ENCODE measurements around the gene PRAME.
A peak's percentile ranks its signal among the peaks of the same experiment; 100 is the strongest.
"Not testable (repeated sequence)": the region's sequence is repeated elsewhere in the genome, so short reads cannot be mapped to it uniquely, and the experiment has no call there.

Gene PRAME

GRCh38 chr22:22558972-22559603 lies at the start of gene PRAME:
Gene PRAME (minus strand): TSS chr22:22559265. CDS start chr22:22556832, 2,433 bp downstream.
- H3K9ac ChIP-seq (ENCODE audit: low read depth, low read length, poor library complexity, severe bottlenecking): no peak within 1 kb of the TSS
- H2AFZ ChIP-seq (ENCODE audit: low read length): no peak within 1 kb of the TSS; the same call in 1 of the 2 replicates
- H3K27me3 ChIP-seq (ENCODE audit: insufficient read depth, low read length, poor library complexity, severe bottlenecking): no peaks in the 10 kb centered on the region
- H3K4me2 ChIP-seq (ENCODE audit: low read depth, low read length, poor library complexity, severe bottlenecking): no peak within 1 kb of the TSS
- no peaks in the 10 kb centered on the region for H3K9me2 ChIP-seq (replicated peaks; ENCODE audit: low read depth, low read length)
- H4K20me1 ChIP-seq (ENCODE audit: insufficient read depth, low read length, poor library complexity, severe bottlenecking): no peaks in the 10 kb centered on the region
- peak; percentile 100 for TF ChIP-seq CTCF (conservative IDR thresholded peaks at IDR 0.05; ENCODE audit: low read length)
- no peak for TF ChIP-seq EZH2phosphoT487 (IDR thresholded peaks at IDR 0.05; ENCODE audit: borderline replicate concordance)
- no peaks in the 10 kb centered on the region for H3K4me1 ChIP-seq (ENCODE audit: insufficient read depth, low read length, poor library complexity, severe bottlenecking)
- H3K36me3 ChIP-seq (ENCODE audit: insufficient read depth, low read length): no peaks in the 10 kb centered on the region
- no peaks in the 10 kb centered on the region for H3K79me2 ChIP-seq (ENCODE audit: insufficient read depth, low read length)
- H3F3A ChIP-seq (ENCODE audit: low read depth): no peaks in the 10 kb centered on the region
- no peak within 1 kb of the TSS for H3K4me3 ChIP-seq (ENCODE audit: low read length, poor library complexity, severe bottlenecking)
- no peaks in the 10 kb centered on the region for H3K9me3 ChIP-seq (ENCODE audit: insufficient read depth, low read depth, low read length)

DNA sequence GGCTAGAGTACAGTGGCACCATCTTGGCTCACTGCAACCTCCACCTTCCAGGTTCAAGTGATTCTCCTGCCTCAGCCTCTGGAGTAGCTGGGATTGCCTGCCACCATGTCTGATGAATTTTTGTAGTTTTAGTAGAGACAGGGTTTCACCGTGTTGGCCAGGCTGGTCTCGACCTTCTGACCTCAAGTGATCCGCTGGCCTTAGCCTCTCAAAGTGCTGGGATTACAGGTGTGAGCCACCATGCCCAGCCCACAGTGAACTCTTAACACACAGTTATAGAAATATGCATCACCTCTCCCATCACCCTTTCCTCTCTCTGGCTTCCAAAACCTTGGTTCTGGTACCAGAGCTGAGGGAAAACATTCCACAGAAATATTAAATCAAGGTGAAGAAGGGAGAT lies 49.0 kb upstream of the PRAME start:
- not testable (repeated sequence) for H3K27me3 ChIP-seq (ENCODE audit: insufficient read depth, low read length, poor library complexity, severe bottlenecking); H3K4me2 ChIP-seq (ENCODE audit: low read depth, low read length, poor library complexity, severe bottlenecking); H3K79me2 ChIP-seq (ENCODE audit: insufficient read depth, low read length); H2AFZ ChIP-seq (ENCODE audit: low read length); H4K20me1 ChIP-seq (ENCODE audit: insufficient read depth, low read length, poor library complexity, severe bottlenecking); H3K9me2 ChIP-seq (replicated peaks; ENCODE audit: low read depth, low read length); H3K9me3 ChIP-seq (ENCODE audit: insufficient read depth, low read depth, low read length); H3F3A ChIP-seq (ENCODE audit: low read depth); H3K9ac ChIP-seq (ENCODE audit: low read depth, low read length, poor library complexity, severe bottlenecking); H3K36me3 ChIP-seq (ENCODE audit: insufficient read depth, low read length); H3K4me1 ChIP-seq (ENCODE audit: insufficient read depth, low read length, poor library complexity, severe bottlenecking); H3K4me3 ChIP-seq (ENCODE audit: low read length, poor library complexity, severe bottlenecking)

- no peak overlapping the region for H2AFZ ChIP-seq (ENCODE audit: low read length)
- no peaks in the 10 kb centered on the region for H3K9me2 ChIP-seq (replicated peaks; ENCODE audit: low read depth, low read length)
- no peak for TF ChIP-seq CTCF (conservative IDR thresholded peaks at IDR 0.05; ENCODE audit: low read length)
- no peak overlapping the region for H3K4me3 ChIP-seq (ENCODE audit: low read length, poor library complexity, severe bottlenecking)
- H4K20me1 ChIP-seq (ENCODE audit: insufficient read depth, low read length, poor library complexity, severe bottlenecking): no peaks in the 10 kb centered on the region
- no peaks in the 10 kb centered on the region for H3K27me3 ChIP-seq (ENCODE audit: insufficient read depth, low read length, poor library complexity, severe bottlenecking)
- H3K79me2 ChIP-seq (ENCODE audit: insufficient read depth, low read length): no peaks in the 10 kb centered on the region
- H3F3A ChIP-seq (ENCODE audit: low read depth): no peaks in the 10 kb centered on the region
- H3K9me3 ChIP-seq (ENCODE audit: insufficient read depth, low read depth, low read length): no peaks in the 10 kb centered on the region
- H3K4me1 ChIP-seq (ENCODE audit: insufficient read depth, low read length, poor library complexity, severe bottlenecking): no peaks in the 10 kb centered on the region
- H3K36me3 ChIP-seq (ENCODE audit: insufficient read depth, low read length): no peaks in the 10 kb centered on the region
- H3K4me2 ChIP-seq (ENCODE audit: low read depth, low read length, poor library complexity, severe bottlenecking): no peak overlapping the region
- no peak overlapping the region for H3K9ac ChIP-seq (ENCODE audit: low read depth, low read length, poor library complexity, severe bottlenecking)
These were observed 46.0 kb upstream of the PRAME start for GRCh38 chr22:22605074-22605404.

GRCh38 chr22:22604326-22605073 lies 45.4 kb upstream of the PRAME start:
- H3K36me3 ChIP-seq (ENCODE audit: insufficient read depth, low read length): no peaks in the 10 kb centered on the region
- H3K9me2 ChIP-seq (replicated peaks; ENCODE audit: low read depth, low read length): no peaks in the 10 kb centered on the region
- H3K4me2 ChIP-seq (ENCODE audit: low read depth, low read length, poor library complexity, severe bottlenecking): no peak overlapping the region
- no peaks in the 10 kb centered on the region for H3K9me3 ChIP-seq (ENCODE audit: insufficient read depth, low read depth, low read length)
- H3K27me3 ChIP-seq (ENCODE audit: insufficient read depth, low read length, poor library complexity, severe bottlenecking): no peaks in the 10 kb centered on the region
- no peak overlapping the region for H3K9ac ChIP-seq (ENCODE audit: low read depth, low read length, poor library complexity, severe bottlenecking)
- H3K4me1 ChIP-seq (ENCODE audit: insufficient read depth, low read length, poor library complexity, severe bottlenecking): no peaks in the 10 kb centered on the region
- no peak overlapping the region for H2AFZ ChIP-seq (ENCODE audit: low read length)
- TF ChIP-seq EZH2phosphoT487 (IDR thresholded peaks at IDR 0.05; ENCODE audit: borderline replicate concordance): no peak
- no peak for TF ChIP-seq CTCF (conservative IDR thresholded peaks at IDR 0.05; ENCODE audit: low read length)
- no peaks in the 10 kb centered on the region for H4K20me1 ChIP-seq (ENCODE audit: insufficient read depth, low read length, poor library complexity, severe bottlenecking)
- no peaks in the 10 kb centered on the region for H3K79me2 ChIP-seq (ENCODE audit: insufficient read depth, low read length)
- no peaks in the 10 kb centered on the region for H3F3A ChIP-seq (ENCODE audit: low read depth)
- no peak overlapping the region for H3K4me3 ChIP-seq (ENCODE audit: low read length, poor library complexity, severe bottlenecking)
